Astrocyte (in vitro differentiated cells and primary cell): ENCODE results near the gene CABP4. TPM values are rescaled to one million over a fixed set of nuclear protein-coding genes. Genes with fewer than 3 reads are reported as not detected.
A peak's percentile ranks its signal among the peaks of the same experiment; 100 is the strongest.

ENCODE experiments used
- DNase-seq: peaks from one replicate; pipeline ENCODE4 v3.0.0-alpha.2; 2010; ENCODE audit warnings: low read depth
- FAIRE-seq: peaks from 2 replicates; lab custom pipeline; 2011; peaks lifted over from hg19 to GRCh38; lab: Jason Lieb, UNC
- H2AFZ ChIP-seq: 2 replicates; pipeline ENCODE4 v1.6.0; 2012; ENCODE audit warnings: low read depth, low read length, inconsistent platforms
- H3K27ac ChIP-seq: 2 replicates; pipeline ENCODE4 v1.5.1; 2011; ENCODE audit warnings: low read depth, low read length, inconsistent platforms
- H3K27me3 ChIP-seq: 2 replicates; pipeline ENCODE4 v1.6.0; 2011; ENCODE audit warnings: low read length, inconsistent platforms; ENCODE audit not compliant: insufficient read depth
- H3K36me3 ChIP-seq: 2 replicates; pipeline ENCODE4 v1.5.1; 2011; ENCODE audit warnings: low read length, inconsistent platforms; ENCODE audit not compliant: insufficient read depth
- H3K4me1 ChIP-seq: 2 replicates; pipeline ENCODE4 v1.5.1; 2011; ENCODE audit warnings: low read length, inconsistent platforms; ENCODE audit not compliant: insufficient read depth
- H3K4me2 ChIP-seq: 2 replicates; pipeline ENCODE4 v1.6.0; 2012; ENCODE audit warnings: low read length, inconsistent platforms
- H3K4me3 ChIP-seq: 2 replicates; pipeline ENCODE4 v1.5.1; 2011; ENCODE audit warnings: low read depth, mild to moderate bottlenecking, low read length, inconsistent platforms; ENCODE audit not compliant: insufficient read depth
- H3K79me2 ChIP-seq: 2 replicates; pipeline ENCODE4 v1.6.0; 2012; ENCODE audit warnings: mild to moderate bottlenecking, low read length, inconsistent platforms; ENCODE audit not compliant: insufficient read depth
- H3K9ac ChIP-seq: 2 replicates; pipeline ENCODE4 v1.6.0; 2012; ENCODE audit warnings: mild to moderate bottlenecking, low read length, inconsistent platforms
- H3K9me3 ChIP-seq: 2 replicates; pipeline ENCODE4 v1.5.1; 2012; ENCODE audit warnings: low read depth, mild to moderate bottlenecking, low read length, inconsistent platforms; ENCODE audit not compliant: insufficient read depth
- H4K20me1 ChIP-seq: 2 replicates; pipeline ENCODE4 v1.6.0; 2012; ENCODE audit warnings: low read length, inconsistent platforms; ENCODE audit not compliant: insufficient read depth
- H3K27ac Mint-ChIP-seq: one replicate; pipeline ENCODE4 v1.8.0; 2021; ENCODE audit warnings: mild to moderate bottlenecking, mixed read lengths; ENCODE audit not compliant: unreplicated experiment
- H3K27me3 Mint-ChIP-seq: one replicate; pipeline ENCODE4 v1.8.0; 2021; ENCODE audit warnings: low read depth, mixed read lengths; ENCODE audit not compliant: unreplicated experiment
- H3K36me3 Mint-ChIP-seq: one replicate; pipeline ENCODE4 v1.8.0; 2021; ENCODE audit warnings: low read depth, mixed read lengths; ENCODE audit not compliant: unreplicated experiment
- H3K4me1 Mint-ChIP-seq: one replicate; pipeline ENCODE4 v1.8.0; 2021; ENCODE audit warnings: low read depth, mixed read lengths; ENCODE audit not compliant: unreplicated experiment
- H3K4me3 Mint-ChIP-seq: one replicate; pipeline ENCODE4 v1.8.0; 2021; ENCODE audit warnings: mild to moderate bottlenecking, moderate library complexity, mixed read lengths; ENCODE audit not compliant: unreplicated experiment
- H3K9me3 Mint-ChIP-seq: one replicate; pipeline ENCODE4 v1.8.0; 2021; ENCODE audit warnings: mild to moderate bottlenecking, mixed read lengths; ENCODE audit not compliant: unreplicated experiment
- EZH2 ChIP-seq: IDR thresholded peaks from 2 replicates; pipeline ENCODE4 v1.6.1; 2012; ENCODE audit warnings: mild to moderate bottlenecking, low read length, inconsistent platforms; ENCODE audit not compliant: insufficient read depth
- total RNA-seq: library from RNA; stranded (reverse); gene quantifications from 2 replicates; pipeline ENCODE4 v1.2.1, GENCODE V29; 2021
- TF ChIP-seq, protein P1 (sequence below): IDR thresholded peaks from 2 replicates; pipeline ENCODE4 v1.5.1; 2011; ENCODE audit warnings: low read depth, mild to moderate bottlenecking, inconsistent platforms, low read length, moderate library complexity; ENCODE audit not compliant: insufficient read depth

The CABP4 gene
- total RNA-seq, 1 donor from 2014 or later: not detected

DNA sequence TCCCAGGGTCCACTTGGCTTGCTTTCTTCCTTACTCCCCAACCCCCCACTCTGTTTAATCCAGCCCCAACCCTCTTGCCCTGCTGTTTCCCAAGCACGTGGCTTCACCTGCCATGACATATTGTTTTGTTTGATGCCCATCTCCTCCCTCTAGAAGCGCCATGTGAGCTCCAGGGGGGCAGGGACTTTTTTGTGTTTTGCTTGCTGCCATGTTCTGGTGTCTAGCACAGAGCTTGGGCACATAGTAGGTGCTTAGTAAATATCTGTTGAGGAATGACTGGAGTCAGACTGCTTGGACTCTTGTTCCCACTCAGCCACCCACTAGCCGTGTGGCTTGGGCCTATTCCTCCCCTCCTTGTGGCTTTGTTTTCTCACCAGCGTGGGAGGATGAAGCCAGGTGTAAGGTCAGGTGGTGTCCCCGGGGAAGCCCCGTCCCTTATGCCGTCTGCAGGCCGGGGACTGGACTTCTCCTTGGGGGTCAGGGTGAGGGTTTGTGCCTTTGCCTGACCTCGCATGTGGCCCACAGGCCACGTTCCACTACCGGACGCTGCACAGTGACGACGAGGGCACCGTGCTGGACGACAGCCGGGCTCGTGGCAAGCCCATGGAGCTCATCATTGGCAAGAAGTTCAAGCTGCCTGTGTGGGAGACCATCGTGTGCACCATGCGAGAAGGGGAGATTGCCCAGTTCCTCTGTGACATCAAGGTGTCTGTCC lies 31.5 kb downstream of the CABP4 start:
- no peaks in the 10 kb centered on the region for H3K9me3 ChIP-seq
- H3K9me3 Mint-ChIP-seq: peaks cover 2% of the 10 kb centered on the region
- DNase-seq (no peak), FAIRE-seq (no peak)
- H3K4me2 ChIP-seq: no peak overlapping the region
- H3K4me1 Mint-ChIP-seq: peaks cover 6% of the 10 kb centered on the region
- no peak overlapping the region for H3K4me3 ChIP-seq
- no peak overlapping the region for H3K9ac ChIP-seq
- peaks cover 11% of the 10 kb centered on the region for H3K4me1 ChIP-seq
- TF ChIP-seq, protein P1, sequence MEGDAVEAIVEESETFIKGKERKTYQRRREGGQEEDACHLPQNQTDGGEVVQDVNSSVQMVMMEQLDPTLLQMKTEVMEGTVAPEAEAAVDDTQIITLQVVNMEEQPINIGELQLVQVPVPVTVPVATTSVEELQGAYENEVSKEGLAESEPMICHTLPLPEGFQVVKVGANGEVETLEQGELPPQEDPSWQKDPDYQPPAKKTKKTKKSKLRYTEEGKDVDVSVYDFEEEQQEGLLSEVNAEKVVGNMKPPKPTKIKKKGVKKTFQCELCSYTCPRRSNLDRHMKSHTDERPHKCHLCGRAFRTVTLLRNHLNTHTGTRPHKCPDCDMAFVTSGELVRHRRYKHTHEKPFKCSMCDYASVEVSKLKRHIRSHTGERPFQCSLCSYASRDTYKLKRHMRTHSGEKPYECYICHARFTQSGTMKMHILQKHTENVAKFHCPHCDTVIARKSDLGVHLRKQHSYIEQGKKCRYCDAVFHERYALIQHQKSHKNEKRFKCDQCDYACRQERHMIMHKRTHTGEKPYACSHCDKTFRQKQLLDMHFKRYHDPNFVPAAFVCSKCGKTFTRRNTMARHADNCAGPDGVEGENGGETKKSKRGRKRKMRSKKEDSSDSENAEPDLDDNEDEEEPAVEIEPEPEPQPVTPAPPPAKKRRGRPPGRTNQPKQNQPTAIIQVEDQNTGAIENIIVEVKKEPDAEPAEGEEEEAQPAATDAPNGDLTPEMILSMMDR: no peak
- TF ChIP-seq EZH2: no peak
- H3K27me3 Mint-ChIP-seq: no peaks in the 10 kb centered on the region
- peaks cover 24% of the 10 kb centered on the region for H3K36me3 Mint-ChIP-seq
- H3K4me3 Mint-ChIP-seq: peak overlapping the region; percentile 25
- H3K27ac Mint-ChIP-seq: no peak overlapping the region
- no peaks in the 10 kb centered on the region for H3K27me3 ChIP-seq
- no peaks in the 10 kb centered on the region for H3K36me3 ChIP-seq
- no peak overlapping the region for H2AFZ ChIP-seq
- no peak overlapping the region for H3K27ac ChIP-seq
- H4K20me1 ChIP-seq: peaks cover 27% of the 10 kb centered on the region
- H3K79me2 ChIP-seq: peaks cover 28% of the 10 kb centered on the region

DNA sequence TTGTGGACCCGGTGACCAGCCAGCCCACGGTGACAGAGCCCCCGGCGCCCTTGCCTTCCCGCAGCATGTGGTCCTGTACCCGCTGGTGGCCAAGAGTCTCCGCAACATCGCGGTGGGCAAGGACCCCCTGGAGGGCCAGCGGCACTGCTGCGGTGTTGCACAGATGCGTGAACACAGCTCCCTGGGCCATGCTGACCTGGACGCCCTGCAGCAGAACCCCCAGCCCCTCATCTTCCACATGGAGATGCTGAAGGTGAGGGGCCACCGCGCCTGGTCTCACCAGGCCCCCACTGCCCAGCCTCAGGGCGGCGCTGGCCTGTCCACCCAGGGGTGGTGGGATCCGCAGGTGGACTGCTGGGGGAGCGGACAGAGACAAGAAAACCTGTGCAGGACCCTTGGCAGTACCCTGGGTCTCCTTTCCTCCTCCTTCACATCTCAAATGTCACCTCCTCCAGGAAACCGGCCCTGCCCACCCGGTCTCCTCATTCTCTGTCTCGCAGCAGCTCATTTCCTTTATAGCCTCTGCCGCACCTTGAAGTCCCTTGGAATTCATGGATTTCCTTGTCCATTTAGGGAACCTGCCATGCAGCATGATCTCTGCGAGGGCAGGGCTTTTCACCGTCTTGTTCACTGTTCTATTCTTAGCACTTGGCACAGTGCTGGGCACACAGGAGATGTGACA lies 34.2 kb downstream of the CABP4 start:
- H3K36me3 ChIP-seq: peaks cover 5% of the 10 kb centered on the region
- Mint-ChIP-seq H3K4me3 (no peak overlapping the region), H3K36me3 (peaks cover 20% of the 10 kb centered on the region), H3K27ac (peak overlapping the region; percentile 53), H3K9me3 (peaks cover 2% of the 10 kb centered on the region), H3K4me1 (peaks cover 6% of the 10 kb centered on the region), H3K27me3 (no peaks in the 10 kb centered on the region)
- peaks cover 25% of the 10 kb centered on the region for H4K20me1 ChIP-seq
- H3K9me3 ChIP-seq: no peaks in the 10 kb centered on the region
- no peak overlapping the region for H2AFZ ChIP-seq
- DNase-seq: no peak
- peaks cover 16% of the 10 kb centered on the region for H3K79me2 ChIP-seq
- no peak overlapping the region for H3K4me2 ChIP-seq
- no peaks in the 10 kb centered on the region for H3K27me3 ChIP-seq
- H3K4me3 ChIP-seq: no peak overlapping the region
- H3K9ac ChIP-seq: no peak overlapping the region
- FAIRE-seq: no peak
- TF ChIP-seq, protein P1: no peak
- no peak for TF ChIP-seq EZH2
- H3K4me1 ChIP-seq: no peaks in the 10 kb centered on the region
- H3K27ac ChIP-seq: no peak overlapping the region
